WTC11 (cell line): ENCODE measurements around the gene IFFO2. TPM values are rescaled to one million over a fixed set of nuclear protein-coding genes. Genes with fewer than 3 reads are reported as not detected.

Experiments
- ATAC-seq: fragments of 200-7000 bp; cut with Tn5 transposase; 2 replicates; pipeline ENCODE4 v1.10.0; 2021; ENCODE audit warnings: mild to moderate bottlenecking, moderate library complexity
- CTCF ChIA-PET: fragments of 300-600 bp; sonication (Branson Sonifier 250); formaldehyde crosslinking; loops from one replicate; lab custom pipeline; 2021; ENCODE audit warnings: antibody characterized with exemption; lab: Charles Lee
- POLR2A ChIA-PET: fragments of 350-600 bp; sonication (Branson Sonifier 250); formaldehyde crosslinking; loops from one replicate; lab custom pipeline; 2021; ENCODE audit warnings: antibody characterized with exemption; lab: Charles Lee
- DNase-seq: peaks from one replicate; pipeline ENCODE4 v3.0.0; 2021; ENCODE audit warnings: low spot score
- H3K27ac Mint-ChIP-seq: 2 replicates; pipeline ENCODE4 v1.8.0; 2021; ENCODE audit warnings: mixed read lengths
- H3K27me3 Mint-ChIP-seq: 2 replicates; pipeline ENCODE4 v1.8.0; 2021; ENCODE audit warnings: low read depth, mild to moderate bottlenecking, moderate library complexity, mixed read lengths
- H3K36me3 Mint-ChIP-seq: 2 replicates; pipeline ENCODE4 v1.8.0; 2021; ENCODE audit warnings: mixed read lengths
- H3K4me1 Mint-ChIP-seq: 2 replicates; pipeline ENCODE4 v1.8.0; 2022; ENCODE audit warnings: mixed read lengths
- H3K4me3 Mint-ChIP-seq: 2 replicates; pipeline ENCODE4 v1.8.0; 2021; ENCODE audit warnings: mild to moderate bottlenecking, moderate library complexity, mixed read lengths
- H3K9me3 Mint-ChIP-seq: 2 replicates; pipeline ENCODE4 v1.8.0; 2021; ENCODE audit warnings: mixed read lengths
- CBFB ChIP-seq: sonication (generic); formaldehyde crosslinking; IDR thresholded peaks from 2 replicates; pipeline ENCODE4 v1.8.1; 2022; ENCODE audit warnings: mild to moderate bottlenecking, low read depth, missing genetic modification reagents
- CTCF ChIP-seq: fragments of 200-600 bp; IDR thresholded peaks from 2 replicates; pipeline ENCODE4 v1.8.0; 2022; ENCODE audit warnings: antibody characterized with exemption
- E2F4 ChIP-seq: sonication (generic); formaldehyde crosslinking; IDR thresholded peaks from 2 replicates; pipeline ENCODE4 v1.8.1; 2022; ENCODE audit warnings: low read depth, mild to moderate bottlenecking, moderate library complexity, missing genetic modification reagents, borderline replicate concordance
- ELF4 ChIP-seq: sonication (generic); formaldehyde crosslinking; IDR thresholded peaks from 2 replicates; pipeline ENCODE4 v1.8.1; 2022; ENCODE audit warnings: low read depth, mild to moderate bottlenecking, moderate library complexity, missing genetic modification reagents
- EMX1 ChIP-seq: fragments of 250-450 bp; sonication (Bioruptor Pico); IDR thresholded peaks from 2 replicates; pipeline ENCODE4 v1.8.0; 2021; ENCODE audit warnings: mild to moderate bottlenecking
- ESRRA ChIP-seq: sonication (generic); formaldehyde crosslinking; IDR thresholded peaks from 2 replicates; pipeline ENCODE4 v1.8.1; 2022; ENCODE audit warnings: mild to moderate bottlenecking, missing genetic modification reagents, borderline replicate concordance
- GABPB1 ChIP-seq: sonication (generic); formaldehyde crosslinking; IDR thresholded peaks from 2 replicates; pipeline ENCODE4 v1.8.1; 2023; ENCODE audit warnings: mild to moderate bottlenecking, missing genetic modification reagents
- NFATC4 ChIP-seq: fragments of 250-450 bp; sonication (Bioruptor Pico); IDR thresholded peaks from 2 replicates; pipeline ENCODE4 v1.9.0; 2021; ENCODE audit warnings: mild to moderate bottlenecking
- NFE2L1 ChIP-seq: sonication (generic); formaldehyde crosslinking; IDR thresholded peaks from 2 replicates; pipeline ENCODE4 v1.8.1; 2023; ENCODE audit warnings: missing genetic modification reagents
- RELA ChIP-seq: sonication (generic); formaldehyde crosslinking; IDR thresholded peaks from 2 replicates; pipeline ENCODE4 v1.8.1; 2022; ENCODE audit warnings: missing genetic modification reagents, mild to moderate bottlenecking, borderline replicate concordance
- SP1 ChIP-seq: sonication (generic); formaldehyde crosslinking; conservative IDR thresholded peaks from 2 replicates; pipeline ENCODE4 v1.8.1; 2022; ENCODE audit warnings: missing genetic modification reagents
- TCF7 ChIP-seq: sonication (generic); formaldehyde crosslinking; IDR thresholded peaks from 2 replicates; pipeline ENCODE4 v1.8.0; 2022; ENCODE audit warnings: mild to moderate bottlenecking, low read depth, missing genetic modification reagents, moderate library complexity
- ZMAT4 ChIP-seq: fragments of 250-450 bp; sonication (Bioruptor Pico); IDR thresholded peaks from 2 replicates; pipeline ENCODE4 v1.9.0; 2021; ENCODE audit warnings: mild to moderate bottlenecking
- ZNF317 ChIP-seq: sonication (generic); formaldehyde crosslinking; IDR thresholded peaks from 2 replicates; pipeline ENCODE4 v1.8.1; 2023; ENCODE audit warnings: low read depth, mild to moderate bottlenecking, moderate library complexity, missing genetic modification reagents, borderline replicate concordance
- total RNA-seq: library from RNA; stranded (reverse); gene quantifications from 3 replicates; pipeline ENCODE4 v1.2.3, GENCODE V29; 2021
- TF ChIP-seq, protein P1 (sequence below): sonication (generic); formaldehyde crosslinking; IDR thresholded peaks from 2 replicates; pipeline ENCODE4 v1.8.1; 2023; ENCODE audit warnings: mild to moderate bottlenecking, moderate library complexity, missing genetic modification reagents

Gene IFFO2
- total RNA-seq, 1 experiment from 2014 or later, result 8.1 TPM

DNA sequence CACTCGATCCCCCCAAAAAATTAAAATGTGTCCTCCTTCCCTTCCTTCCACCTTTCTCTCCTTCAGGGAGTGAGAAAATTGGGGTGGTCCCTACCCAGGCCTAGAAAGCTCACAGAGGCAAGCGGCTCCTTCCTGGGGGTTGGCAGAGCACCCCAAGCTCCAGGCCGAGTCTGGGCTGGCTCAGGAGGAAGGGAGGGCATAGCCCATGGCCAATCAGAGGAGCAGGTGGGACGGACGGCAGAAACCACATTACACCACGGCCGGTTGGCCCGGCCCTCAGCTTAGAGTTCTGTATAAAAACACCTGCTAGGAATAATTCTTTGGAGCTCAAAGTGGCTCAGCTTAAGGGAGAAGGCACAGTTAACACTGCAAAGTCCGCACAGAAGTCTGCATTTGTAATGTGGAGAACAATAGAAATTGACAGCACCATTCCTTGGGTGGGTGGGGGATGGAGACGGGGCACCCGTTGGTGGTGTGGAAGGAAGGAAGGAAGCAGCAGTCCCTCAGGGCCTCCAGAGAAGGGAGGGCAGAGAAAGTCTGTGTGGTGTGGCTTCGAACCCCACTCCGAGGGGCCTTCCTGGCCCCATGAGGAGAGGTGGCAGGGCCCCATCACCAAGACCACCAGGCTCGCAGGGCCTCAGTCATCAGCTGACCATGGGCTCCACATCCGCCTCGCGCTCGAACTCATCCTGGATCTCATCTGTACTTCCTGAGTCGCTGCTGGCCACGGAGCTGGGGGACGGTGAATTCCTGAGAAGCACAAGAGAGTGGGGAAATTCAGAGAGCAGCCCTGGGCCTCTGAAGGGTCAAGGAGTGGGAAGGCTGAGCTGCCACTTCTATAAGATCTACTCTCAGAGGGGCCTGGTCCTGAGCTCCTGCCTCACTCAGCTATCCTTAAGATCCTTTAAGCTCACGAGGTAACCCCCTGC lies 48.3 kb downstream of the IFFO2 start (continued):
- TF ChIP-seq ZNF317 (CRISPR knock-in tag), result no peak
- TF ChIP-seq NFE2L1 (CRISPR knock-in tag), result no peak
- TF ChIP-seq E2F4 (CRISPR knock-in tag), result no peak
- no peak for TF ChIP-seq GABPB1 (CRISPR knock-in tag)
- TF ChIP-seq, protein P1, sequence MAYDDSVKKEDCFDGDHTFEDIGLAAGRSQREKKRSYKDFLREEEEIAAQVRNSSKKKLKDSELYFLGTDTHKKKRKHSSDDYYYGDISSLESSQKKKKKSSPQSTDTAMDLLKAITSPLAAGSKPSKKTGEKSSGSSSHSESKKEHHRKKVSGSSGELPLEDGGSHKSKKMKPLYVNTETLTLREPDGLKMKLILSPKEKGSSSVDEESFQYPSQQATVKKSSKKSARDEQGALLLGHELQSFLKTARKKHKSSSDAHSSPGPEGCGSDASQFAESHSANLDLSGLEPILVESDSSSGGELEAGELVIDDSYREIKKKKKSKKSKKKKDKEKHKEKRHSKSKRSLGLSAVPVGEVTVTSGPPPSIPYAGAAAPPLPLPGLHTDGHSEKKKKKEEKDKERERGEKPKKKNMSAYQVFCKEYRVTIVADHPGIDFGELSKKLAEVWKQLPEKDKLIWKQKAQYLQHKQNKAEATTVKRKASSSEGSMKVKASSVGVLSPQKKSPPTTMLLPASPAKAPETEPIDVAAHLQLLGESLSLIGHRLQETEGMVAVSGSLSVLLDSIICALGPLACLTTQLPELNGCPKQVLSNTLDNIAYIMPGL (CRISPR knock-in tag), result no peak

DNA sequence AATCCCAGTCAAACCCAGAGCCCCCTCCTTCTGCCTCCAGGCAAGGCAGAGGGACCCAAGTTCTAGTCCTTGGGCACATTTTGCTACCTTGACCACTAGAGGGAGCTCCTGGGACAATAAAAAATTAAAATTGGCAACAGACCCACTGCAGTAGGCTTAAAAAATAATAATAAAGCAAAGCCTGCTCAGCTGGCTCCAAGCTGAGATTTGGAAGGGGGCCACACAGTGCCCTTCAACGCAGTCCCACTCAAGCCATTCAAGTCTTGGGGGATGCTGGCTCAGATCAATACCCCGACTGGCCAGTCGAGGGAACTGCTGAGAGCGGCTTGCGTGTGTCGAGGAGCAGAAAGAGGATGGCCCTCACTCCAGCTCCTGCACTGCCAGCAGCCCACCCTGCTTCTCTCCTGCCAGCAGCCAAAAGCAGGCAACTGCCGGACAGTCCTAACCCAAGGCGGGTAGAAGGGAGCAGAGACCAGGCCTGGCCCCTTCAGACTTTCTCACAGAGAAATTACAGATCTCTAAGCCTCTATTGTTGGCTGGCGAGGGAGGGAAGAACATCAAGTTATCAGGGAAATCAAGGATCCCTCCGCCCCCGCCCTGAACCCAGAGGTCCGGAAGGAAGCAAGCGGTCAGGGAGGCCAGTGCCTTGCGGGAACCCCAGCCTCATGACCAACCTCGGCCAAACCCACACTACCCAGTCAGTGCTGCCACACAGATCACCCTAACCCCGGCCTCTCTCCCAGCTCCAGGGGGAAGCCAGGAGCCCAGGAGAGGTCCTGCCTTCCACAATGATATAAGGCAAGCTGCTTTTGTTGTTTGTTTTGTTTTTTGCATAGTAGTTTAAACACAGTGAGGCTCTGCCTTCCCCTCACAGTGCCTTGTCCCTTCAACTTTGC lies 49.2 kb downstream of the IFFO2 start:
- peak overlapping the region; percentile 7; the same call in 1 of the 2 replicates for H3K27ac Mint-ChIP-seq
- peaks cover 15% of the 10 kb centered on the region for H3K4me1 Mint-ChIP-seq
- no peak overlapping the region for H3K4me3 Mint-ChIP-seq
- ATAC-seq (peak; percentile 56), DNase-seq (peak; percentile 62)
- H3K27me3 Mint-ChIP-seq, result no peaks in the 10 kb centered on the region; the same call in 1 of the 2 replicates
- CTCF ChIA-PET, result interaction anchor here (0.5 to 3.5 kb wide), 66 partner anchors 9 to 808 kb away, joined by 3 to 41 read pairs (median 5); partner anchors contain the start of genes IFFO2 and UBR4
- peak; percentile 90 for TF ChIP-seq CTCF
- TF ChIP-seq ELF4 (CRISPR knock-in tag), result no peak
- no peaks in the 10 kb centered on the region for H3K9me3 Mint-ChIP-seq
- no peaks in the 10 kb centered on the region; the same call in 1 of the 2 replicates for H3K36me3 Mint-ChIP-seq
- POLR2A ChIA-PET, result interaction anchor here (1.2 kb wide), 1 partner anchor 43 kb away, joined by 4 read pairs; no protein-coding TSS in a partner anchor

DNA sequence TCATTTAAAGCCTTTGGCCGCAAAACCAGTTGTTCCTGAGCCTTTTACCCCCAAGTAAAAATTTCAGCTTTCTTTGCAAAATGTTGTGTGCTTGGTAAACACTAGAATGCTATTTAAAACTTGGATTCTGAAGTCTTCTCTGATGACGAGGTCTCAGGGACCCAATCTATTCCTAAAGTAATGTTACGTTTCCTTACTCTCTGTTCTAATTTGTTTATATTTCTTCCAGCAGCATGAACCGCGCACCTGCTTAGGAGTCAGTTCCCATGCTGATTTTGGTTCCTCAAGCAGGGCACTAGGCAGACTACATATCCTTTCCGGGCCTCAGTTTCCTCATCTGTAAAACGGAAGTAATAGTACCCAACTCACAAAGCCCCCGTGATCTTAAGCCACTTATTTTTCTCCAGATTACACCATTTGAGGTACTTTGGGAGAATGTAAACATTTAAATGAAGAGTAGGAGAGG lies 53.2 kb downstream of the IFFO2 start:
- no peak overlapping the region; the same call in none of the 2 replicates for H3K27ac Mint-ChIP-seq
- ChIA-PET POLR2A (interaction anchor here (1.0 to 1.4 kb wide), 3 partner anchors 53 to 183 kb away, joined by 3 to 9 read pairs (median 8); partner anchors contain the start of gene IFFO2), CTCF (interaction anchor here (0.9 to 4.2 kb wide), 7 partner anchors 10 to 149 kb away, joined by 3 to 70 read pairs (median 3); partner anchors contain the start of gene IFFO2)
- no peaks in the 10 kb centered on the region for H3K9me3 Mint-ChIP-seq
- ATAC-seq (no peak), DNase-seq (no peak)
- H3K4me3 Mint-ChIP-seq, result peak overlapping the region; percentile 98
- no peaks in the 10 kb centered on the region; the same call in none of the 2 replicates for H3K27me3 Mint-ChIP-seq
- no peaks in the 10 kb centered on the region for H3K36me3 Mint-ChIP-seq
- H3K4me1 Mint-ChIP-seq, result peaks cover 22% of the 10 kb centered on the region
- TF ChIP-seq EMX1 (CRISPR knock-in tag) (no peak), NFATC4 (CRISPR knock-in tag) (no peak), ZMAT4 (CRISPR knock-in tag) (no peak), RELA (CRISPR knock-in tag) (no peak), SP1 (CRISPR knock-in tag) (no peak), ESRRA (no peak), TCF7 (CRISPR knock-in tag) (no peak), CBFB (CRISPR knock-in tag) (no peak)
- TF ChIP-seq, all 79 proteins: peak for 0
